Brain microvascular endothelial cell (primary cell): ENCODE measurements around the gene DCLRE1B.

Source experiments
- DNase-seq: peaks from one replicate; pipeline ENCODE4 v3.0.0-alpha.2; 2020
- H3K27ac ChIP-seq: fragments of 250-450 bp; sonication (Bioruptor Pico); 2 replicates; pipeline ENCODE4 v1.5.1; 2020; ENCODE audit warnings: mild to moderate bottlenecking, moderate library complexity
- H3K27me3 ChIP-seq: fragments of 250-450 bp; sonication (Bioruptor Pico); replicated peaks from 2 replicates; pipeline ENCODE4 v1.5.1; 2020; ENCODE audit warnings: mild to moderate bottlenecking
- H3K36me3 ChIP-seq: fragments of 250-450 bp; sonication (Bioruptor Pico); replicated peaks from 2 replicates; pipeline ENCODE4 v1.5.1; 2020; ENCODE audit warnings: mild to moderate bottlenecking
- H3K4me3 ChIP-seq: 2 replicates; pipeline ENCODE4 v1.5.1; 2011; ENCODE audit warnings: low read depth, mild to moderate bottlenecking, control low read depth, low read length, moderate library complexity
- in situ Hi-C: cut with HindIII; loops from 2 replicates; pipeline ENCODE4 v1.10.0; 2017; ENCODE audit warnings: low sequenced_read_pairs, low pct_ligation_motif_present
- TF ChIP-seq, protein P1 (sequence below): IDR thresholded peaks from 2 replicates; pipeline ENCODE4 v1.5.1; 2011; ENCODE audit warnings: low read depth, mild to moderate bottlenecking, moderate library complexity, low read length, control low read depth, inconsistent platforms; ENCODE audit errors: missing control alignments

DCLRE1B gene

DNA sequence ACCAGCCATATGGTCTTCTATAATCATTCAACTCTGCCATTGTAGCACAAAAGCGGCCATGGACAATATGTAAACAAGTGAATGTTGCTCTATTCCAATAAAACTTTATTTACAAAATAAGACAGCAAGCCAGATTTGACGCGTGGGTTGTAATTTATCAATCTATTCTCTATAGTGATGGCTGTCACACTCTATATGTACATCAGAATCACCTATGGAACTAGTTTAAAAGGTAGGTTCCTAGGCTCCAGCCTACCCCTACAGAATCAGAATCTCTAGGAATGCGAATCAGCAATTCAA is 25.4 kb upstream of the DCLRE1B start:
- H3K27me3 ChIP-seq, result no peaks in the 10 kb centered on the region
- H3K27ac ChIP-seq, result no peak overlapping the region
- H3K36me3 ChIP-seq, result no peaks in the 10 kb centered on the region
- DNase-seq, result no peak
- TF ChIP-seq, protein P1, sequence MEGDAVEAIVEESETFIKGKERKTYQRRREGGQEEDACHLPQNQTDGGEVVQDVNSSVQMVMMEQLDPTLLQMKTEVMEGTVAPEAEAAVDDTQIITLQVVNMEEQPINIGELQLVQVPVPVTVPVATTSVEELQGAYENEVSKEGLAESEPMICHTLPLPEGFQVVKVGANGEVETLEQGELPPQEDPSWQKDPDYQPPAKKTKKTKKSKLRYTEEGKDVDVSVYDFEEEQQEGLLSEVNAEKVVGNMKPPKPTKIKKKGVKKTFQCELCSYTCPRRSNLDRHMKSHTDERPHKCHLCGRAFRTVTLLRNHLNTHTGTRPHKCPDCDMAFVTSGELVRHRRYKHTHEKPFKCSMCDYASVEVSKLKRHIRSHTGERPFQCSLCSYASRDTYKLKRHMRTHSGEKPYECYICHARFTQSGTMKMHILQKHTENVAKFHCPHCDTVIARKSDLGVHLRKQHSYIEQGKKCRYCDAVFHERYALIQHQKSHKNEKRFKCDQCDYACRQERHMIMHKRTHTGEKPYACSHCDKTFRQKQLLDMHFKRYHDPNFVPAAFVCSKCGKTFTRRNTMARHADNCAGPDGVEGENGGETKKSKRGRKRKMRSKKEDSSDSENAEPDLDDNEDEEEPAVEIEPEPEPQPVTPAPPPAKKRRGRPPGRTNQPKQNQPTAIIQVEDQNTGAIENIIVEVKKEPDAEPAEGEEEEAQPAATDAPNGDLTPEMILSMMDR, result no peak
- in situ Hi-C loops, result no loop called here
- no peak overlapping the region for H3K4me3 ChIP-seq

DNA sequence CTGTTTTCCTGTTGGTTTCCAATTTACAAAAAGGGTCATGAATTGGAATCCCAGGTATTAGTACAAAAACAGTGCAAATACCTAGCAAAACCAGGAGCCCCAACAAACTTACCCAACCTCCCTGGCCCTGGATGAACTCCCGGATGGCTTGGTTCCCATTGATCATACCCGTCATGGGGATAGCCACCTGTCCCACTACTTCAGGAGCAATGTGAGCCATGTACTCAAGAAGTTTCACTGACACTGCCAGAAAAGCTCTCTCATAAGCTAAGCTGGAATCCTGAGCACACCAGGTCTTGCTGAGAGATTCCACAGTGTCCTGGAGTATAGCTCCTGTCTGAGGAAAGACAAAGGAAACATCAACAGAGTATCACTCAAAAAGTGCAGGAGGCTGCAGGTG is 23.5 kb upstream of the DCLRE1B start:
- Histone ChIP-seq H3K36me3 (no peaks in the 10 kb centered on the region), H3K27ac (no peak overlapping the region), H3K27me3 (no peaks in the 10 kb centered on the region), H3K4me3 (no peak overlapping the region)
- no peak for DNase-seq
- TF ChIP-seq, protein P1, result no peak
- in situ Hi-C loops, result no loop called here

DNA sequence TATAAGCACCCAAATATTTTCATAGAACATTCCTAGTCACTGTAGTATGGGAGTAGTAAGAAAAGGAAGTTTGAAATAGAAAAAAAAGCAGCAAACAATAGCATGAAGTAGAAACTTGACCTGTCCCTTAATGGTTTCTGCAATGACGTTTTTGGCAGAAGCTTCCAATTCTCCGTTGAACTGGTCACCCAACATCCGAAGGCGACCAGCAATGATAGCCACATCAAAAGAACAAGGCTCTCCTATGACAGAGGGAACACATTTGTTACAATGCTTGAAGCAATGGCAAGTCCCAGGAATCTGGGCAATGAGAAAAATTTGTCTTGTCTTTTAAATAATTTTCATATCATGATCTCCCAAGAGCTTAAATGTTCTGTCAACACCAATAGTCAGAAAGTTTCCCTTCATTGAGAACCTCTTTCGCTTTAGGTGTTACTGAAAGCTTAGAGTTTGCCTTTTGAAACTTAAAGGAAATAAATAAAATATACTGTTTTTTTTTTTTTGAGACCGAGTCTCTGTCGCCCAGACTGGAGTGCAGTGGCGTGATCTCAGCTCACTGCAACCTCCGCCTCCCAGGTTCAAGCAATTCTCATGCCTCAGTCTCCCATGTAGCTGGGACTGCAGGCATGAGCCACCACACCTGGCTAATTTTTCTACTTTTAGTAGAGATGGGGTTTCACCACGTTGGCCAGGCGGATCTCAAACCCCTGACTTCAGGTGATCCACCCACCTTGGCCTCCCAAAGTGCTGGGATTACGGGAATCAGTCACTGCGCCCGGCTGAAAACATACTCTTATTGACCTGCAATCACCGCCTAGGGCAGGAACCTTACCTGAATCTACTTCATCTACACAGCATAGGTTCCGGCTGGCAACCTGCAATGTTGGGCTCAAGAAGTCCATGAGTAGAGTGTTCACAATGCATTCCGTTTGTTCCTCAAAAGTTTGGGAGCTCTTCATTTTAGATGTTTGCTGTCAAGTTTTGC is 18.4 kb upstream of the DCLRE1B start:
- DNase-seq, result no peak
- Histone ChIP-seq H3K36me3 (no peaks in the 10 kb centered on the region), H3K27ac (no peak overlapping the region), H3K4me3 (no peak overlapping the region), H3K27me3 (no peaks in the 10 kb centered on the region)
- TF ChIP-seq, protein P1, result no peak
- in situ Hi-C loops, result no loop called here

DNA sequence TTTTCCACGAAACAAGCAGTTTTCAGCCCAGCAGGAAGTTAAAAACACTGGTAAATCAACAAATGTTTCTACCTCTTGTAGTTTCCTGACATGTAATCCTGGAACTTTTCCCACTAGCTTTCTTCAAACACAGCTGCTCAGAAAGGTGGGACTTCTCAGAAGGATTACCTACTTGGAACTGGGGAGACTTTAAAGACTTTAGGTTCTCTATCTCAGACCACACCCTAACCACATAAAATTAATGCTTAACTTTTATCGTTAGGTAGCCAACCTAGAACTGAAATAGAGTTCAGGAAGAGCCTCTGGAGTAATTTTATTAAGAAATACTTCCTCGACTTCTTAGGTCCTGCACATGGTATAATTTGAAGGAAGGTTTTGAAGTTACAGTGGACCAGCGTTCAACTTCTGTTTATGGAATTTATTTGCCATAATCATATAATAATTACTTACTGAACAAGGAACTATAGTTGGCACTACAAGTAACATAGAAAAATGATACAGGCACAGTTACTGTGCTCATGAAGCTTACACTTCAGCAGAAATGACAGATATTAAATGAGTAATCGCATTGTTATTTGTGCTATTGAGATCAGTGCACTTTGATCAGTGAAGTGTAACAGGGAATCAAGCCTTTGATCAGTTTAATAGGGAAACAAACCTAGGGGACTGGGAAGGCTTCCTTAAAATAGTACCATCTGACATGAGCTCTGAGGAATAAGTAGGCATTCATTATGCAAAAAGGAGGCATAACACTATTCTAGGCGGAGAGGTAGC is 17.5 kb upstream of the DCLRE1B start, which contains the start of gene BCL2L15:
Gene BCL2L15 (minus strand): TSS at position 180 of the 774 bp plus-strand sequence. CDS start 206 bp downstream, outside the sequence.
- Histone ChIP-seq H3K27ac (peak within 1 kb of the TSS; percentile 61), H3K27me3 (no peaks in the 10 kb centered on the region)
- TF ChIP-seq, protein P1, result no peak

DNA sequence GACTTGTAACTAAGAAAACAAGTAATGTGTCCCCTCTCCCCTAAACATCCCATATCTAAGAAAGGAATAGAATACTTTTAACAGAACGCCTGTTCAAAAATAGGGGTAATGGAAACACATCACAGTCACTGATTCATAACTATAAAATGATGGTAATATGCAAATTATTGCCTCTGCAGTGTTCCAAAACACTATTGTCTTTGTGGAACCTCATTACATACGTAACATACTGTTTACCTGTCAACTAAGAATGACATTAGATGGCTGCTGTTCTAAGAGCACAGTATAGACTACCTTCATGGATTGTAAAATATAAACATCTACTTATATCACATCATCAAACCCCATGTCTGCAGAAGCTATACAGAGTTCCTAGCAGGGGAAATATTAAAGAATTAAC is 14.3 kb upstream of the DCLRE1B start:
- H3K4me3 ChIP-seq, result no peak overlapping the region
- DNase-seq, result no peak
- H3K36me3 ChIP-seq, result peaks cover 14% of the 10 kb centered on the region
- no peak overlapping the region for H3K27ac ChIP-seq
- TF ChIP-seq, protein P1, result no peak
- in situ Hi-C loops, result no loop called here
- no peaks in the 10 kb centered on the region for H3K27me3 ChIP-seq

More for the DNA sequence above, 17.5 kb upstream of the DCLRE1B start, which contains the start of gene BCL2L15:
- DNase-seq, result no peak
- in situ Hi-C loops, result no loop called here
- no peak within 1 kb of the TSS for H3K4me3 ChIP-seq
- H3K36me3 ChIP-seq, result no peaks in the 10 kb centered on the region
